ENCODE data around the gene RFNG. TPM values are rescaled to one million over a fixed set of nuclear protein-coding genes. Genes with fewer than 3 reads are reported as not detected.
A peak's percentile ranks its signal among the peaks of the same experiment; 100 is the strongest.

The RFNG gene
- total RNA-seq, 2 experiments from 2014 or later, result 16.9 to 17.5 TPM

GRCh38 chr17:82095777-82096708, 44.4 kb upstream of the RFNG start:
- Mint-ChIP-seq H3K27ac (no peak overlapping the region), H3K9me3 (ENCODE audit: low read depth) (no peaks in the 10 kb centered on the region), H3K4me1 (peaks cover 14% of the 10 kb centered on the region), H3K36me3 (ENCODE audit: low read depth) (peaks cover 22% of the 10 kb centered on the region), H3K4me3 (peak overlapping the region; percentile 74), H3K27me3 (no peaks in the 10 kb centered on the region)
- intact Hi-C loops (cut with DNase I, micrococcal nuclease), result no loop called here
- ChIA-PET CTCF (interaction anchor here (0.7 to 1.2 kb wide), 2 partner anchors 66 to 1926 kb away, joined by 3 read pairs; partner anchors contain the start of gene CARD14), POLR2A (interaction anchor here (0.6 kb wide), 1 partner anchor 59 kb away, joined by 3 read pairs; the partner anchor contains the start of gene DCXR)
- ATAC-seq (no peak), DNase-seq (no peak)

- no peaks in the 10 kb centered on the region for H3K27me3 Mint-ChIP-seq
- POLR2A ChIA-PET, result interaction anchor here (0.6 kb wide), 1 partner anchor 58 kb away, joined by 3 read pairs; the partner anchor contains the start of gene DCXR
- no peaks in the 10 kb centered on the region for H3K9me3 Mint-ChIP-seq (ENCODE audit: low read depth)
- intact Hi-C loops (cut with DNase I, micrococcal nuclease), result no loop called here
- no peak for ATAC-seq
- DNase-seq, result no peak
- H3K27ac Mint-ChIP-seq, result no peak overlapping the region
- peak overlapping the region; percentile 74 for H3K4me3 Mint-ChIP-seq
- H3K36me3 Mint-ChIP-seq (ENCODE audit: low read depth), result peaks cover 23% of the 10 kb centered on the region
- CTCF ChIA-PET, result interaction anchor here (0.7 to 1.2 kb wide), 2 partner anchors 65 to 1925 kb away, joined by 3 read pairs; partner anchors contain the start of gene CARD14
- H3K4me1 Mint-ChIP-seq, result peaks cover 8% of the 10 kb centered on the region
These were observed 43.5 kb upstream of the RFNG start for GRCh38 chr17:82094931-82095776.

GRCh38 chr17:82092995-82093751, 41.6 kb upstream of the RFNG start:
- Mint-ChIP-seq H3K4me1 (peaks cover 3% of the 10 kb centered on the region), H3K27me3 (no peaks in the 10 kb centered on the region), H3K36me3 (ENCODE audit: low read depth) (peaks cover 25% of the 10 kb centered on the region), H3K27ac (no peak overlapping the region), H3K9me3 (ENCODE audit: low read depth) (no peaks in the 10 kb centered on the region), H3K4me3 (no peak overlapping the region)
- intact Hi-C loops (cut with DNase I, micrococcal nuclease), result no loop called here
- ChIA-PET POLR2A (no interaction called here), CTCF (no interaction called here)
- DNase-seq (no peak), ATAC-seq (no peak)

- H3K27ac Mint-ChIP-seq, result no peak overlapping the region
- H3K9me3 Mint-ChIP-seq (ENCODE audit: low read depth), result no peaks in the 10 kb centered on the region
- DNase-seq (no peak), ATAC-seq (no peak)
- intact Hi-C loops (cut with DNase I, micrococcal nuclease), result no loop called here
- H3K36me3 Mint-ChIP-seq (ENCODE audit: low read depth), result peaks cover 27% of the 10 kb centered on the region
- ChIA-PET CTCF (interaction anchor here (0.6 kb wide), 1 partner anchor 109 kb away, joined by 3 read pairs; no protein-coding TSS in a partner anchor), POLR2A (no interaction called here)
- no peaks in the 10 kb centered on the region for H3K27me3 Mint-ChIP-seq
- H3K4me1 Mint-ChIP-seq, result peaks cover 3% of the 10 kb centered on the region
- H3K4me3 Mint-ChIP-seq, result no peak overlapping the region
These were observed 41.0 kb upstream of the RFNG start for GRCh38 chr17:82092628-82092994.

GRCh38 chr17:82092094-82092586, 40.5 kb upstream of the RFNG start:
- peaks cover 3% of the 10 kb centered on the region for H3K4me1 Mint-ChIP-seq
- CTCF ChIA-PET, result interaction anchor here (0.6 kb wide), 1 partner anchor 109 kb away, joined by 3 read pairs; no protein-coding TSS in a partner anchor
- intact Hi-C loops (cut with DNase I, micrococcal nuclease), result no loop called here
- H3K4me3 Mint-ChIP-seq, result no peak overlapping the region
- no peak for DNase-seq
- ATAC-seq, result no peak
- POLR2A ChIA-PET, result no interaction called here
- H3K27me3 Mint-ChIP-seq, result no peaks in the 10 kb centered on the region
- H3K9me3 Mint-ChIP-seq (ENCODE audit: low read depth), result no peaks in the 10 kb centered on the region
- H3K36me3 Mint-ChIP-seq (ENCODE audit: low read depth), result peaks cover 27% of the 10 kb centered on the region
- no peak overlapping the region for H3K27ac Mint-ChIP-seq

GRCh38 chr17:82091264-82092066, 39.9 kb upstream of the RFNG start:
- intact Hi-C loops (cut with DNase I, micrococcal nuclease), result no loop called here
- ATAC-seq, result no peak

GRCh38 chr17:82090549-82091263, 39.1 kb upstream of the RFNG start:
- Mint-ChIP-seq H3K9me3 (ENCODE audit: low read depth) (no peaks in the 10 kb centered on the region), H3K4me3 (no peak overlapping the region), H3K4me1 (no peaks in the 10 kb centered on the region), H3K27me3 (no peaks in the 10 kb centered on the region), H3K27ac (no peak overlapping the region), H3K36me3 (ENCODE audit: low read depth) (peaks cover 23% of the 10 kb centered on the region)
- ChIA-PET POLR2A (no interaction called here), CTCF (interaction anchor here (0.7 kb wide), 1 partner anchor 54 kb away, joined by 3 read pairs; no protein-coding TSS in a partner anchor)
- DNase-seq, result no peak
- intact Hi-C loops (cut with DNase I, micrococcal nuclease), result no loop called here
- no peak for ATAC-seq

More at GRCh38 chr17:82091264-82092066, 39.9 kb upstream of the RFNG start:
- no peak overlapping the region for H3K4me3 Mint-ChIP-seq
- H3K27me3 Mint-ChIP-seq, result no peaks in the 10 kb centered on the region
- H3K27ac Mint-ChIP-seq, result no peak overlapping the region
- no peak for DNase-seq
- ChIA-PET CTCF (interaction anchor here (0.6 kb wide), 1 partner anchor 110 kb away, joined by 3 read pairs; no protein-coding TSS in a partner anchor), POLR2A (no interaction called here)
- H3K9me3 Mint-ChIP-seq (ENCODE audit: low read depth), result no peaks in the 10 kb centered on the region
- H3K4me1 Mint-ChIP-seq, result peaks cover 3% of the 10 kb centered on the region
- H3K36me3 Mint-ChIP-seq (ENCODE audit: low read depth), result peaks cover 26% of the 10 kb centered on the region

GRCh38 chr17:82089723-82090548, 38.3 kb upstream of the RFNG start:
- ChIA-PET POLR2A (no interaction called here), CTCF (interaction anchor here (0.7 to 1.6 kb wide), 2 partner anchors 24 to 54 kb away, joined by 3 read pairs; no protein-coding TSS in a partner anchor)
- H3K9me3 Mint-ChIP-seq (ENCODE audit: low read depth), result no peaks in the 10 kb centered on the region
- H3K27me3 Mint-ChIP-seq, result no peaks in the 10 kb centered on the region
- no peaks in the 10 kb centered on the region for H3K4me1 Mint-ChIP-seq
- H3K27ac Mint-ChIP-seq, result no peak overlapping the region
- DNase-seq, result peak; percentile 6
- ATAC-seq, result no peak
- intact Hi-C loops (cut with DNase I, micrococcal nuclease), result no loop called here
- peaks cover 18% of the 10 kb centered on the region for H3K36me3 Mint-ChIP-seq (ENCODE audit: low read depth)
- H3K4me3 Mint-ChIP-seq, result no peak overlapping the region
